Heart left ventricle (tissue), 16 donors: ENCODE results near the gene ATXN7L1. TPM values are rescaled to one million over a fixed set of nuclear protein-coding genes. Genes with fewer than 3 reads are reported as not detected.

ENCODE experiments used
- ATAC-seq, 4 donors: fragments of 200-7000 bp; cut with Tn5 transposase; one replicate each; pipeline ENCODE4 v1.9.1; 2020 to 2022; ENCODE audit warnings: moderate library complexity in 4 of 4, mild to moderate bottlenecking in 3 of 4, moderate number of reproducible peaks in 1 of 4
- DNase-seq, 5 donors: peaks; one replicate each; pipeline ENCODE4 v3.0.0-alpha.2; 2020
- H3K27ac ChIP-seq, 12 donors: fragments of 200-600 bp; sonication (generic) in 4 of 12; one replicate each; pipeline versions ENCODE4 v1.5.0 to v1.8.0; 2016 to 2022; ENCODE audit warnings: mild to moderate bottlenecking in 2 of 12
- H3K27me3 ChIP-seq, 9 donors: fragments of 200-600 bp; sonication (generic) in 2 of 9; one replicate each; pipeline versions ENCODE4 v1.5.1 to v1.8.0; 2016 to 2022; ENCODE audit warnings: mild to moderate bottlenecking in 3 of 9
- H3K36me3 ChIP-seq, 9 donors: fragments of 200-600 bp; sonication (generic) in 2 of 9; one replicate each; pipeline versions ENCODE4 v1.5.0 to v1.8.0; 2018 to 2022; ENCODE audit warnings: mild to moderate bottlenecking in 2 of 9
- H3K4me1 ChIP-seq, 12 donors: fragments of 200-600 bp; sonication (generic) in 4 of 12; one replicate each; pipeline versions ENCODE4 v1.5.0 to v1.8.0; 2016 to 2022; ENCODE audit warnings: mild to moderate bottlenecking in 3 of 12
- H3K4me3 ChIP-seq, 12 donors: fragments of 200-600 bp; sonication (generic) in 4 of 12; one replicate each; pipeline versions ENCODE4 v1.5.0 to v1.8.0; 2017 to 2022; ENCODE audit warnings: mild to moderate bottlenecking in 9 of 12, moderate library complexity in 4 of 12
- H3K9me3 ChIP-seq, 12 donors: fragments of 200-600 bp; sonication (generic) in 4 of 12; one replicate each; pipeline versions ENCODE4 v1.5.0 to v1.8.0; 2016 to 2022; ENCODE audit warnings: mild to moderate bottlenecking in 1 of 12
- POLR2A ChIP-seq, 2 donors: fragments of 450-650 bp; IDR thresholded peaks; one replicate each; pipeline ENCODE4 v1.6.1; 2017; ENCODE audit warnings: antibody characterized with exemption in 2 of 2, mild to moderate bottlenecking in 2 of 2, moderate library complexity in 2 of 2
- whole genome bisulfite sequencing, 4 donors: extraction: QIAGEN DNeasy Blood & Tissue Kit in 2 of 4; methylation state at CpG; one replicate each; pipeline versions ENCODE4 v1.1.5 to v1.1.7; 2013 to 2018; 5-methylcytosine and 5-hydroxymethylcytosine counted together
- intact Hi-C, 10 donors: fragments of 100-400 bp; cut with DNase I; formaldehyde crosslinking; loops; one replicate each; pipeline versions ENCODE4 v1.11.1 to v1.14.2; 2022
- polyA plus RNA-seq, 2 donors: library from polyadenylated mRNA; stranded (reverse); fragments of 200-250 nt; gene quantifications; one replicate each; pipeline ENCODE4 v1.2.3, GENCODE V29; 2013
- total RNA-seq, 9 donors: library from RNA; depleted of rRNA in 2 of 9; stranded (reverse); fragments of >200 nt in 2 of 9; fragmentation: NEBNext Ultra II Directional in 3 of 9; extraction: Animal tissue kit (Norgen Biotek cat#: 25700) in 3 of 9; gene quantifications; one replicate each; pipeline versions ENCODE4 v1.1.0 to v1.2.4, GENCODE V29; 2016 to 2023
- TF ChIP-seq, protein P1 (sequence below), 12 donors: fragments of 200-600 bp; sonication (generic) in 4 of 12; IDR thresholded peaks; one replicate each; pipeline versions ENCODE4 v1.5.0 to v1.8.0; 2018 to 2022; ENCODE audit warnings: antibody characterized with exemption in 12 of 12, mild to moderate bottlenecking in 5 of 12
- donor health status: ischemic (EF 13 %, LVEDD 7.1; RV severe dilation, severe dysfunction).
- donor health status: healthy with polysubstance abuse.
- donor health status: DM: no; HTN: yes; CAD: no.
- donor health status: DM: no; HTN: no; CAD: no.
- donor health status: ischemic (EF 25% LVEDD 6.9; RV normal size, moderate dysfunction).
- donor health status: ischemic (EF 25% LVEDD 5.7; RV mildly dilated, moderate dysfunction).
- donor health status: healthy.
- donor health status: DM: yes; HTN: yes; CAD: no.
- donor health status: ischemic (EF 35%, LVEDD 5.7; RV mildly dilated, moderate dysfunction).
- donor health status: nonischemic (EF 11% LVEDD 7.7; RV severe dilation, severe dysfunction).
- donor health status: DM: yes; HTN: yes; CAD: no.
- donor health status: PGD.
- donor health status: ischemic (EF 29% LVEDD 5.4; RV normal size, mild dysfunction).
- donor health status: nonischemic (EF 23%, LVEDD 6.1; RV moderate dilation, normal function).

The ATXN7L1 gene
- total and polyA plus RNA-seq, 11 donors = 2.0 to 10.6 (median 3.6) TPM

DNA sequence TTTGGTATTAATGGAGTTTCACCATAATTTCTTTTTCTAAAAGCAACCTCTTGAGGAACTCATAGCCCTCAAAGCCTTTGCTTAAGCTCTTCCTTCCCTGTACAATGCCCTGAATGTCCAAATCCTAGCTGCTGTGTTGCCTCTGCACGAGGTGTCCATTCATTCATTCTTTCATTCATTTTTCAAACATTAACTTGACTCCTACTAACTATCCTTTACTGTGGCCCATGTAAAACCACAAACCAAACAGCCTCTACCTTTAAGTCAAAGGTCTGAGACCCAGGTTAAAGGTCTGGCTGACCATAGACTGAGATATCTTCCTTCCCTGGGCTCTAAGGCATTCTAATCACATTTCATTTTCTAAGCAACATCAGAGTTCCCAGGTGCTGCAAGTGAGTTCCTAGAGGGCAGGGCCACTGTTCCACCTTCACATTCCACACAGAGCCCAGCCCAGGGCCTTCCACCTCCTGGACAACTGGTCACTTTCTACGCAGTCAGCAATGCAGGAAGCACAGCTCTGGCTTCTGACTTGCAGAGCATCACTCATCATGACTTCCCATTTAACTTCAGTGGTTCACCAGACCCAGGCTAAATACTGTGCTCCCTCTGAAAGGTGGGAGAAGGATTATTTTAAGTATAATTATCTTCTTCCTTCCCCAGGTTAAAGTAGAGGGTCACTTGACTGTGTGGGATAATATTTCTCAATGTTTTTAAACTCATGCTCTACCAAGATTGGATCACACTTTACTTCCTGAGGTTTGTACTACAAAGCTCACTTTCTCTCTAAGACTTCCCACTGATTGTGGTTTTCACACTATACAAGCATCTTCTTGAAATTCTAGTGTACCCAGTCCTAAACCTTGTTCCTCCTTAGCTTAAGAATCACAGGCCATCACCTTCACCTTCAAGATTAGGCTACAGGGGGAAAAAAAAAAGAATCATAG is 19.1 kb downstream of the ATXN7L1 start:
- H3K4me1 ChIP-seq = peaks cover 0 to 10% (median 6%) of the 10 kb centered on the region in 12 donors
- no peaks in the 10 kb centered on the region for H3K36me3 ChIP-seq
- intact Hi-C loops = no loop called here
- DNase-seq (no peak), ATAC-seq (no peak)
- 88 to 98% (median 93%) methylated on average over 2 of the region's 2 CpGs for WGBS, 4 donors
- no peak overlapping the region for H3K4me3 ChIP-seq
- H3K27me3 ChIP-seq = no peaks in the 10 kb centered on the region
- H3K27ac ChIP-seq = no peak overlapping the region
- no peaks in the 10 kb centered on the region for H3K9me3 ChIP-seq
- no peak for TF ChIP-seq POLR2A (IDR thresholded peaks at IDR 0.05)
- TF ChIP-seq, protein P1, sequence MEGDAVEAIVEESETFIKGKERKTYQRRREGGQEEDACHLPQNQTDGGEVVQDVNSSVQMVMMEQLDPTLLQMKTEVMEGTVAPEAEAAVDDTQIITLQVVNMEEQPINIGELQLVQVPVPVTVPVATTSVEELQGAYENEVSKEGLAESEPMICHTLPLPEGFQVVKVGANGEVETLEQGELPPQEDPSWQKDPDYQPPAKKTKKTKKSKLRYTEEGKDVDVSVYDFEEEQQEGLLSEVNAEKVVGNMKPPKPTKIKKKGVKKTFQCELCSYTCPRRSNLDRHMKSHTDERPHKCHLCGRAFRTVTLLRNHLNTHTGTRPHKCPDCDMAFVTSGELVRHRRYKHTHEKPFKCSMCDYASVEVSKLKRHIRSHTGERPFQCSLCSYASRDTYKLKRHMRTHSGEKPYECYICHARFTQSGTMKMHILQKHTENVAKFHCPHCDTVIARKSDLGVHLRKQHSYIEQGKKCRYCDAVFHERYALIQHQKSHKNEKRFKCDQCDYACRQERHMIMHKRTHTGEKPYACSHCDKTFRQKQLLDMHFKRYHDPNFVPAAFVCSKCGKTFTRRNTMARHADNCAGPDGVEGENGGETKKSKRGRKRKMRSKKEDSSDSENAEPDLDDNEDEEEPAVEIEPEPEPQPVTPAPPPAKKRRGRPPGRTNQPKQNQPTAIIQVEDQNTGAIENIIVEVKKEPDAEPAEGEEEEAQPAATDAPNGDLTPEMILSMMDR (IDR thresholded peaks at IDR 0.05) = no peak

DNA sequence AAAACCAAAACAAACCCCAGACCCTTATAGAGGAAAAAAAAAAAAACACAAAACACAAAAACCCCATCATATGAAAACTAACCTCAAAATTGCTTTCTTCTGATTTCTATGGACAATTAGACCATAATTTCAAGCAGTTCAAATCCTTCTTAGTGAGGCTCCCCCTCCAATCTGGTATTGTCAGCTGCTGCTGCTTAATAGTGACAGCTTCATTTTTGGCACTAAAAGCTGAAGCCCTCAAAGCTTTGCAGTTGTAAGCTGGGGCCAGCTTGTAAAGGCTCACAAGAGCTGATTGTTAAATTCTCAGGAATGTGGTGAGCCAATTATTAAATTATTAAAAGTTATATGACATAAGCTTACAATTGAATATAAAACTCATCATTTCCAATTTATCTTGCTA is 21.9 kb downstream of the ATXN7L1 start:
- TF ChIP-seq POLR2A (IDR thresholded peaks at IDR 0.05) = no peak
- H3K4me3 ChIP-seq = no peak overlapping the region
- no peaks in the 10 kb centered on the region for H3K36me3 ChIP-seq
- no peaks in the 10 kb centered on the region for H3K9me3 ChIP-seq
- H3K27ac ChIP-seq = peak overlapping the region in 3 of 12 donors; percentile 8 to 73 (median 20)
- intact Hi-C loops = no loop called here
- H3K4me1 ChIP-seq = peaks cover 0 to 24% (median 7%) of the 10 kb centered on the region in 12 donors
- no peaks in the 10 kb centered on the region for H3K27me3 ChIP-seq
- DNase-seq (no peak), ATAC-seq (peak in 1 of 4 donors; percentile 42)

DNA sequence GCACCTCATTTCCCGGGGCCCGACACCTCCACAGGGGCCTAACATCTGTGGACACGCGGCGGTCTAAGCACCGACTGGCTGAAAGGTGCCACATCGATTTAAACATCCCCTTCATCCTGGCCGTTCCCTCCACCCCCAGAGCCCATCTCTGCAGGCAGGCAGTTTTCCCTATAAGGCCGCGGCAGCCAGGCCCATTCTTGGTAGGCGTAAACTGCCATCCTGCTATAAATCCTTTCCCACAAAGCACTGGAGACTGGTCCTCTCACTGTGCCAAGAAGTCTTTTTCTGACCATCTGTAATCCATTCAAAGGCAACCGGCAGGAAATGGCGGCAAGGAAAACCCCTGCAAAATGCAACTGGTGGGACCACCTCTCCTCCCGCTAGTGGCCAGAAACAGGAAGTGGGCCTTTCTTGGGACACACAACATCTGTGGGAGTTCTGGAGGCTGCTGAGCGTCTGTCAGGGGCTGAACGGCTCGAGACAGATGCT is 22.4 kb downstream of the ATXN7L1 start:
- DNase-seq (peak in 1 of 5 donors; percentile 30), ATAC-seq (peak in 3 of 4 donors; percentile 13 to 58 (median 39))
- peaks cover 0 to 27% (median 7%) of the 10 kb centered on the region in 12 donors for H3K4me1 ChIP-seq
- 54 to 64% (median 58%) methylated on average over 17 of the region's 17 CpGs for WGBS, 4 donors
- intact Hi-C loops = no loop called here
- peak overlapping the region in 3 of 12 donors; percentile 20 to 73 (median 33) for H3K27ac ChIP-seq
- no peaks in the 10 kb centered on the region for H3K27me3 ChIP-seq
- TF ChIP-seq, protein P1 (IDR thresholded peaks at IDR 0.05) = peak in 1 of 12 donors; percentile 13
- TF ChIP-seq POLR2A (IDR thresholded peaks at IDR 0.05) = no peak
- H3K4me3 ChIP-seq = peak overlapping the region in 2 of 12 donors; percentile 9 to 18
- no peaks in the 10 kb centered on the region for H3K36me3 ChIP-seq
- H3K9me3 ChIP-seq = no peaks in the 10 kb centered on the region

DNA sequence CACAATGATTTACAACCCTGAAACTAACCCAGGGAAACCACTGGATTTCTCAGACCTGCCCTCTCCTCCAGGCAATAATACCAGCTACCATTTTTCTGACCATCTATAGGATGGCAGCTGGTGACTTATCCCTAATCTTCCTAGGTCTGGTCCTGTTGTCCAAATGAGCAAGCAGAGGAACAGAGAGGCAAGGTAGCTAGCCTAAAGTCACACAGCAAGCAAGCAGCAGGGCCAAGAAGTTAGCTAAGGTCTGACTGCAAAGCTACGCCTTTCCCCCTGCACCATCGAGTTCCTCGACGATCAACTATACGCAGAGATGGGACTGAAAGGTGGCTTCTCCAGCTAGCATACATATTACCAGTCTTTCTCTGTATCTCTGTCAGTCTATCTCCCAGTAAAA is 25.3 kb downstream of the ATXN7L1 start:
- Histone ChIP-seq H3K9me3 (peaks cover 0 to 3% (median 0%) of the 10 kb centered on the region in 12 donors), H3K27ac (peak overlapping the region in 1 of 12 donors; percentile 73), H3K4me3 (no peak overlapping the region), H3K36me3 (no peaks in the 10 kb centered on the region), H3K4me1 (peaks cover 0 to 29% (median 7%) of the 10 kb centered on the region in 12 donors), H3K27me3 (no peaks in the 10 kb centered on the region)
- ATAC-seq (no peak), DNase-seq (no peak)
- intact Hi-C loops = no loop called here
- TF ChIP-seq POLR2A (IDR thresholded peaks at IDR 0.05) = no peak
- TF ChIP-seq, protein P1 (IDR thresholded peaks at IDR 0.05) = no peak
- 88 to 99% (median 90%) methylated on average over 5 of the region's 5 CpGs for WGBS, 4 donors
